Mammary epithelial cell (primary cell): Measurements from ENCODE around the gene RAD51B.

Experiments used
- EZH2 ChIP-seq: IDR thresholded peaks from 2 replicates; pipeline ENCODE4 v1.6.1; 2012; ENCODE audit warnings: low read length, inconsistent platforms, borderline replicate concordance
- TF ChIP-seq, protein P1 (sequence below), 2 donors: IDR thresholded peaks in 1 of 2; conservative IDR thresholded peaks in 1 of 2; 2 replicates each; pipeline ENCODE4 v1.5.1; 2011 to 2012; ENCODE audit warnings: inconsistent platforms in 2 of 2, low read length in 2 of 2, mild to moderate bottlenecking in 2 of 2, control low read depth in 1 of 2, low read depth in 1 of 2; ENCODE audit not compliant: insufficient read depth in 1 of 2; ENCODE audit errors: extremely low read depth in 1 of 2

DNA sequence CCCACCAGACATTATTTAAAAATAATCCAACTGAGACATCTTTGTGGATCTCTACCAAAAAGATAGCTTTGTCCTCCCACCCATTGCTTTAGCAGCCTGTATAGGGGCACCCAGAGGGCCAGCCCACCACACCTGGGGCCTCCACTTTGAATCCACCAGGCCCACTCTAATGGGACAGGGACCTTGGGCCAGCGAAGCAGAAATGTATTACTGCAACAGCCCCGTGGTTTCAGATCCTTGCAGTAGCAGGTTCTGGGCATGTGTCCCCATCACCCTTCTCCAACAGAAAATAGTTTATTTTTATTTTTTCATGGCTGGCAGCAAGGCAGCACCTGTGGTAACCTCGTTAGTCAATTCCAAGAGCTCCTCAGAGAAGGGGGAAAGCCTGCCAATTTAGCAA is 754.9 kb downstream of the RAD51B start:
- TF ChIP-seq, protein P1, sequence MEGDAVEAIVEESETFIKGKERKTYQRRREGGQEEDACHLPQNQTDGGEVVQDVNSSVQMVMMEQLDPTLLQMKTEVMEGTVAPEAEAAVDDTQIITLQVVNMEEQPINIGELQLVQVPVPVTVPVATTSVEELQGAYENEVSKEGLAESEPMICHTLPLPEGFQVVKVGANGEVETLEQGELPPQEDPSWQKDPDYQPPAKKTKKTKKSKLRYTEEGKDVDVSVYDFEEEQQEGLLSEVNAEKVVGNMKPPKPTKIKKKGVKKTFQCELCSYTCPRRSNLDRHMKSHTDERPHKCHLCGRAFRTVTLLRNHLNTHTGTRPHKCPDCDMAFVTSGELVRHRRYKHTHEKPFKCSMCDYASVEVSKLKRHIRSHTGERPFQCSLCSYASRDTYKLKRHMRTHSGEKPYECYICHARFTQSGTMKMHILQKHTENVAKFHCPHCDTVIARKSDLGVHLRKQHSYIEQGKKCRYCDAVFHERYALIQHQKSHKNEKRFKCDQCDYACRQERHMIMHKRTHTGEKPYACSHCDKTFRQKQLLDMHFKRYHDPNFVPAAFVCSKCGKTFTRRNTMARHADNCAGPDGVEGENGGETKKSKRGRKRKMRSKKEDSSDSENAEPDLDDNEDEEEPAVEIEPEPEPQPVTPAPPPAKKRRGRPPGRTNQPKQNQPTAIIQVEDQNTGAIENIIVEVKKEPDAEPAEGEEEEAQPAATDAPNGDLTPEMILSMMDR (conservative IDR thresholded peaks at IDR 0.05 in 1 of 2, IDR thresholded peaks at IDR 0.05 in 1 of 2; ENCODE audit: extremely low read depth in 1 of 2, insufficient read depth in 1 of 2, low read depth in 1 of 2, low read length in 2 of 2) = no peak
- TF ChIP-seq EZH2 = no peak
